ENCODE measurements around the gene DIAPH2.

DNA sequence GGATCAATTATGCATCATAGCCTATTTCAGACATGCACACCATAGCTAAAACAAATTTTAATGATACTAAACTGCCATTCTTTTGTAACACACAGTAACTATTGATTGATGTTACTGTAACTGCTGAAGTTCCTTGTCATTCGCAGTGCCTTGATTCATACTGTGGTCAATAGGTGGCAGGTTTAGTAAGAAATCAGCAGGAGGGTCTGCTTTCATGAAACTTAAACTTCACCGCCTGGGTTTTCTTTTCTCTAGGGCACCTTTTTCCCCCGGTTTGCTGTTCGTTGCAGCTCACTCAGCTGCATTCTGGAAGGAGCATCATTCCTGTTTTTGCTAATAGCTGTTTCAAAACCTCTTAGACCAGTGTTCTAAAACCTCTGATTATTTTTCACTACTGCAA is 287.2 kb downstream of the DIAPH2 start:
- no peak for TF ChIP-seq EZH2 (IDR thresholded peaks at IDR 0.05; ENCODE audit: low read length, missing control alignments)
- TF ChIP-seq, protein P1, sequence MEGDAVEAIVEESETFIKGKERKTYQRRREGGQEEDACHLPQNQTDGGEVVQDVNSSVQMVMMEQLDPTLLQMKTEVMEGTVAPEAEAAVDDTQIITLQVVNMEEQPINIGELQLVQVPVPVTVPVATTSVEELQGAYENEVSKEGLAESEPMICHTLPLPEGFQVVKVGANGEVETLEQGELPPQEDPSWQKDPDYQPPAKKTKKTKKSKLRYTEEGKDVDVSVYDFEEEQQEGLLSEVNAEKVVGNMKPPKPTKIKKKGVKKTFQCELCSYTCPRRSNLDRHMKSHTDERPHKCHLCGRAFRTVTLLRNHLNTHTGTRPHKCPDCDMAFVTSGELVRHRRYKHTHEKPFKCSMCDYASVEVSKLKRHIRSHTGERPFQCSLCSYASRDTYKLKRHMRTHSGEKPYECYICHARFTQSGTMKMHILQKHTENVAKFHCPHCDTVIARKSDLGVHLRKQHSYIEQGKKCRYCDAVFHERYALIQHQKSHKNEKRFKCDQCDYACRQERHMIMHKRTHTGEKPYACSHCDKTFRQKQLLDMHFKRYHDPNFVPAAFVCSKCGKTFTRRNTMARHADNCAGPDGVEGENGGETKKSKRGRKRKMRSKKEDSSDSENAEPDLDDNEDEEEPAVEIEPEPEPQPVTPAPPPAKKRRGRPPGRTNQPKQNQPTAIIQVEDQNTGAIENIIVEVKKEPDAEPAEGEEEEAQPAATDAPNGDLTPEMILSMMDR (conservative IDR thresholded peaks at IDR 0.05 in 1 of 2, IDR thresholded peaks at IDR 0.05 in 1 of 2; ENCODE audit: low read depth in 1 of 2, low read length in 2 of 2): no peak

Data from fibroblast of lung (primary cell).